ENCODE measurements around the gene APOBEC2. TPM values are rescaled to one million over a fixed set of nuclear protein-coding genes. Genes with fewer than 3 reads are reported as not detected.
A peak's percentile ranks its signal among the peaks of the same experiment; 100 is the strongest.

APOBEC2 gene
- total RNA-seq, 1 experiment from 2014 or later: 4.8 TPM

- ChIA-PET CTCF (interaction anchor here (2.0 kb wide), 1 partner anchor 91 kb away, joined by 15 read pairs; no protein-coding TSS in a partner anchor), POLR2A (no interaction called here)
- H3K9me3 ChIP-seq: no peaks in the 10 kb centered on the region
- peaks cover 9% of the 10 kb centered on the region for H3K36me3 ChIP-seq (ENCODE audit: control insufficient read depth, insufficient read depth, low read length)
- Mint-ChIP-seq H3K4me1 (ENCODE audit: low read depth, unreplicated experiment) (no peaks in the 10 kb centered on the region), H3K27me3 (ENCODE audit: insufficient read depth, unreplicated experiment) (no peaks in the 10 kb centered on the region), H3K9me3 (ENCODE audit: unreplicated experiment) (no peaks in the 10 kb centered on the region), H3K36me3 (ENCODE audit: insufficient read depth, unreplicated experiment) (peaks cover 69% of the 10 kb centered on the region), H3K27ac (ENCODE audit: unreplicated experiment) (no peak overlapping the region), H3K4me3 (ENCODE audit: unreplicated experiment) (no peak overlapping the region)
- no peak for DNase-seq
- no peak for TF ChIP-seq CTCF (IDR thresholded peaks at IDR 0.05; ENCODE audit: insufficient read depth in 1 of 2, low read depth in 1 of 2, low read length in 1 of 2, severe bottlenecking in 1 of 2, unreplicated experiment in 1 of 2)
- intact Hi-C loops (cut with micrococcal nuclease; ENCODE audit: unreplicated experiment): no loop called here
- H3K4me1 ChIP-seq: no peaks in the 10 kb centered on the region
- H3K4me3 ChIP-seq (ENCODE audit: low read depth, low read length): no peak overlapping the region
- no peaks in the 10 kb centered on the region for H3K27me3 ChIP-seq (replicated peaks; ENCODE audit: control insufficient read depth, insufficient read depth, low read length)
- no TSS peak for BruUV-seq (replicated peaks)
Observed at GRCh38 chr6:41090841-41091761, 38.1 kb downstream of the APOBEC2 start.

- POLR2A ChIA-PET: no interaction called here
- intact Hi-C loops (cut with micrococcal nuclease; ENCODE audit: unreplicated experiment): loop anchor here (1.0 to 2.0 kb wide), 3 partner anchors 54 to 226 kb away; no protein-coding TSS in a partner anchor
- H3K36me3 ChIP-seq (ENCODE audit: control insufficient read depth, insufficient read depth, low read length): peaks cover 12% of the 10 kb centered on the region
Observed at GRCh38 chr6:41092421-41093140, 39.6 kb downstream of the APOBEC2 start.

More at GRCh38 chr6:41092421-41093140, 39.6 kb downstream of the APOBEC2 start:
- Mint-ChIP-seq H3K4me1 (ENCODE audit: low read depth, unreplicated experiment) (no peaks in the 10 kb centered on the region), H3K27me3 (ENCODE audit: insufficient read depth, unreplicated experiment) (no peaks in the 10 kb centered on the region), H3K36me3 (ENCODE audit: insufficient read depth, unreplicated experiment) (peaks cover 73% of the 10 kb centered on the region), H3K4me3 (ENCODE audit: unreplicated experiment) (no peak overlapping the region), H3K9me3 (ENCODE audit: unreplicated experiment) (no peaks in the 10 kb centered on the region), H3K27ac (ENCODE audit: unreplicated experiment) (no peak overlapping the region)
- Histone ChIP-seq H3K27me3 (replicated peaks; ENCODE audit: control insufficient read depth, insufficient read depth, low read length) (no peaks in the 10 kb centered on the region), H3K9me3 (no peaks in the 10 kb centered on the region), H3K4me1 (no peaks in the 10 kb centered on the region), H3K4me3 (ENCODE audit: low read depth, low read length) (no peak overlapping the region)
- CTCF ChIA-PET: interaction anchor here (2.0 kb wide), 1 partner anchor 89 kb away, joined by 15 read pairs; no protein-coding TSS in a partner anchor
- DNase-seq: no peak
- BruUV-seq (replicated peaks): no TSS peak
- peak; percentile 32 to 37 for TF ChIP-seq CTCF (IDR thresholded peaks at IDR 0.05; ENCODE audit: insufficient read depth in 1 of 2, low read depth in 1 of 2, low read length in 1 of 2, severe bottlenecking in 1 of 2, unreplicated experiment in 1 of 2)

Data from Caco-2 (cell line).